ENCODE measurements around the gene IGFALS. TPM values are rescaled to one million over a fixed set of nuclear protein-coding genes. Genes with fewer than 3 reads are reported as not detected.

Gene IGFALS
- total and polyA plus RNA-seq, 2 of the 4 experiments (the other 2 are of a cell fraction): not detected

DNA sequence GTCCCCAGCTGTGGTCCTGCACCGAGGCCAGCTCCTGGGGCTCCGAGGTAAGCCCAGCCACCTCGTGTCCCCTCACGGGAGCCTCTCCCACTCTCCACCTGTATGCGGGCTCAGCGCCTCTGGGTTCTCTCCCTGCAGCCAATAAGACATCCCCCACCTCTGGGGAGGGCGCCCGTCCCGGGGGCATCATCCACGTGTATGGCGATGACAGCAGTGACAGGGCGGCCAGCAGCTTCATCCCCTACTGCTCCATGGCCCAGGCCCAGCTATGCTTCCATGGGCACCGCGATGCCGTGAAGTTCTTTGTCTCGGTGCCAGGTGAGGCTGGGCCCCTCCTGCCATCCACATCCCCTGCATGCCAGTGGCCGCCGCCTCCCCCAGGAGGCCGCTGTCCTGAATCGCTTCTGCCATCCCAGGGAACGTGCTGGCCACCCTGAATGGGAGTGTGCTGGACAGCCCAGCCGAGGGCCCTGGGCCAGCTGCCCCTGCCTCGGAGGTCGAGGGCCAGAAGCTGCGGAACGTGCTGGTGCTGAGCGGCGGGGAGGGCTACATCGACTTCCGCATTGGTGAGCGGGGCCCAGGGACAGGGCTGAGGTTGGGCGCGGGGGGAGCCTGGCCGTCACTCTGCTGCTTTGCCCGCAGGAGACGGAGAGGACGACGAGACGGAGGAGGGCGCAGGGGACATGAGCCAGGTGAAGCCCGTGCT, 25.3 kb downstream of the IGFALS start:
- intact Hi-C loops (cut with micrococcal nuclease): no loop called here
- CTCF ChIA-PET: no interaction called here

More for the DNA sequence above, 25.3 kb downstream of the IGFALS start:
- POLR2A ChIA-PET (ENCODE audit: unreplicated experiment): no interaction called here
- in situ Hi-C loops (cut with MboI; ENCODE audit: low sequenced_read_pairs) (no loop called here), dilution Hi-C loops (cut with HindIII; ENCODE audit: low sequenced_read_pairs, unreplicated experiment) (no loop called here)
- no TSS peak for BruUV-seq (replicated peaks)
- Histone ChIP-seq H2AK5ac (ENCODE audit: low read depth, low read length) (no peak overlapping the region), H2BK20ac (ENCODE audit: low read depth, low read length) (no peak overlapping the region), H3K56ac (ENCODE audit: extremely low read depth, insufficient read depth, low read length) (no peak overlapping the region), H3K18ac (ENCODE audit: low read depth, low read length) (no peak overlapping the region), H3K27me3 (ENCODE audit: control insufficient read depth, insufficient read depth, low read length) (no peaks in the 10 kb centered on the region), H4K91ac (ENCODE audit: insufficient read depth, low read depth, low read length) (no peak overlapping the region), H3K23ac (ENCODE audit: low read depth, low read length) (no peak overlapping the region), H4K8ac (ENCODE audit: low read depth in 2 of 2, low read length in 2 of 2) (no peak overlapping the region), H2AFZ (replicated peaks; ENCODE audit: low read length, poor library complexity) (no peak overlapping the region), H2BK15ac (ENCODE audit: low read depth, low read length) (no peak overlapping the region), H3K79me1 (ENCODE audit: low read depth in 1 of 2, low read length in 2 of 2) (peaks cover 7 to 27% of the 10 kb centered on the region in 2 experiments; a peak in 3 of 4 replicates), H3K27ac (ENCODE audit: insufficient read depth, low read length) (no peak overlapping the region), H4K20me1 (ENCODE audit: insufficient read depth, low read length) (peaks cover 22% of the 10 kb centered on the region), H2BK5ac (ENCODE audit: low read depth, low read length, poor library complexity, severe bottlenecking) (no peak overlapping the region), H2BK120ac (ENCODE audit: low read depth, low read length) (no peak overlapping the region), H3K4ac (ENCODE audit: low read depth, low read length) (no peak overlapping the region), H3K4me2 (ENCODE audit: low read depth, low read length) (no peak overlapping the region), H3K9me3 (ENCODE audit: control insufficient read depth, insufficient read depth, low read length) (no peaks in the 10 kb centered on the region), H3K9ac (ENCODE audit: low read depth, low read length) (no peak overlapping the region), H4K5ac (ENCODE audit: low read depth, low read length) (no peak overlapping the region), H3K4me3 (ENCODE audit: insufficient read depth, low read depth, low read length) (no peak overlapping the region), H3K9me1 (ENCODE audit: insufficient read depth, low read length) (no peaks in the 10 kb centered on the region), H3K4me1 (ENCODE audit: control insufficient read depth, insufficient read depth, low read length) (peaks cover 5% of the 10 kb centered on the region), H2AK9ac (replicated peaks; ENCODE audit: low read depth, low read length, poor library complexity) (peak overlapping the region; percentile 65), H3K14ac (replicated peaks; ENCODE audit: low read depth, low read length) (no peak overlapping the region), H3K36me3 (ENCODE audit: control insufficient read depth, insufficient read depth, low read length) (peaks cover 57% of the 10 kb centered on the region)
- 90% methylated on average over 31 of the region's 41 CpGs; no CpG with 5 or more reads in 1 of the 2 experiments for WGBS, 2 experiments (ENCODE audit: extremely low coverage in 2 of 2, insufficient read length in 1 of 2)
- no peak for ATAC-seq (ENCODE audit: low read depth)
- DNase-seq: no peak
- TF ChIP-seq RFX5 (IDR thresholded peaks at IDR 0.05; ENCODE audit: low read depth, low read length): no peak
- TF ChIP-seq RCOR1 (IDR thresholded peaks at IDR 0.05; ENCODE audit: insufficient replicate concordance, low read length): no peak
- TF ChIP-seq FOS (IDR thresholded peaks at IDR 0.05; ENCODE audit: low read depth, low read length): no peak
- TF ChIP-seq RAD21 (IDR thresholded peaks at IDR 0.05; ENCODE audit: low read length): no peak
- TF ChIP-seq, protein P1, sequence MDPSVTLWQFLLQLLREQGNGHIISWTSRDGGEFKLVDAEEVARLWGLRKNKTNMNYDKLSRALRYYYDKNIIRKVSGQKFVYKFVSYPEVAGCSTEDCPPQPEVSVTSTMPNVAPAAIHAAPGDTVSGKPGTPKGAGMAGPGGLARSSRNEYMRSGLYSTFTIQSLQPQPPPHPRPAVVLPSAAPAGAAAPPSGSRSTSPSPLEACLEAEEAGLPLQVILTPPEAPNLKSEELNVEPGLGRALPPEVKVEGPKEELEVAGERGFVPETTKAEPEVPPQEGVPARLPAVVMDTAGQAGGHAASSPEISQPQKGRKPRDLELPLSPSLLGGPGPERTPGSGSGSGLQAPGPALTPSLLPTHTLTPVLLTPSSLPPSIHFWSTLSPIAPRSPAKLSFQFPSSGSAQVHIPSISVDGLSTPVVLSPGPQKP (IDR thresholded peaks at IDR 0.05; ENCODE audit: borderline replicate concordance, low read depth, low read length): no peak
- no peak for TF ChIP-seq MAFK (IDR thresholded peaks at IDR 0.05; ENCODE audit: low read depth, low read length)
- no peak for TF ChIP-seq NFE2L2 (IDR thresholded peaks at IDR 0.05; ENCODE audit: low read depth, low read length)
- no peak for TF ChIP-seq SMC3 (IDR thresholded peaks at IDR 0.05; ENCODE audit: low read depth, low read length)
- TF ChIP-seq MAZ (IDR thresholded peaks at IDR 0.05; ENCODE audit: borderline replicate concordance, low read depth, low read length): no peak
